Endothelial cell of umbilical vein (primary cell): ENCODE results near the gene PARP16. TPM values are rescaled to one million over a fixed set of nuclear protein-coding genes. Genes with fewer than 3 reads are reported as not detected.

ENCODE experiments used
- Bru-seq: library from RNA; stranded (reverse); fragments of 400-500 nt; gene quantifications from one replicate; lab custom pipeline; 2021; lab: Mats Ljungman, UMichigan
- BruChase-seq, 2 experiments: library from RNA; stranded (reverse); fragments of 400-500 nt; gene quantifications; one replicate each; lab custom pipeline; 2021; lab: Mats Ljungman, UMichigan
- BruUV-seq: library from RNA; stranded (reverse); fragments of 400-500 nt; replicated peaks from 2 replicates; lab custom pipeline; 2021; lab: Mats Ljungman, UMichigan
- CTCF ChIA-PET: fragments of 300-600, 350-600 bp; sonication (Branson Sonifier 250); formaldehyde crosslinking; loops from one replicate; lab custom pipeline; 2021; ENCODE audit warnings: antibody characterized with exemption, inconsistent platforms; lab: Charles Lee
- POLR2A ChIA-PET: fragments of 300-600, 350-600 bp; sonication (Branson Sonifier 250); formaldehyde crosslinking; loops from one replicate; lab custom pipeline; 2021; ENCODE audit warnings: antibody characterized with exemption, inconsistent platforms; lab: Charles Lee
- DNase-seq: peaks from one replicate; pipeline ENCODE4 v3.0.0-alpha.2; 2011; ENCODE audit warnings: low read depth, low spot score
- FAIRE-seq: peaks from 2 replicates; lab custom pipeline; 2011; peaks lifted over from hg19 to GRCh38; lab: Jason Lieb, UNC
- H2AFZ ChIP-seq: 2 replicates; pipeline ENCODE4 v1.6.0; 2012; ENCODE audit warnings: low read depth, low read length, control low read depth, inconsistent platforms
- H3K27ac ChIP-seq: 2 replicates; pipeline ENCODE4 v1.5.1; 2011; ENCODE audit warnings: low read depth, mild to moderate bottlenecking, control low read depth, low read length, moderate library complexity; ENCODE audit not compliant: insufficient read depth
- H3K27me3 ChIP-seq, 2 experiments: 2 replicates each; pipeline versions ENCODE4 v1.6.0 to v1.6.1; 2011; ENCODE audit warnings: low read length in 2 of 2, mixed read lengths in 1 of 2; ENCODE audit not compliant: control insufficient read depth in 2 of 2, insufficient read depth in 2 of 2
- H3K36me3 ChIP-seq, 2 experiments: 2 replicates in 1 of 2; 3 replicates in 1 of 2; pipeline ENCODE4 v1.5.1; 2011; ENCODE audit warnings: low read length in 2 of 2, mild to moderate bottlenecking in 1 of 2, moderate library complexity in 1 of 2; ENCODE audit not compliant: control insufficient read depth in 2 of 2, insufficient read depth in 2 of 2; ENCODE audit errors: extremely low read depth in 1 of 2
- H3K4me1 ChIP-seq: 3 replicates; pipeline ENCODE4 v1.5.1; 2011; ENCODE audit warnings: mild to moderate bottlenecking, low read length; ENCODE audit not compliant: control insufficient read depth, insufficient read depth; ENCODE audit errors: extremely low read depth
- H3K4me2 ChIP-seq: 2 replicates; pipeline ENCODE4 v1.6.1; 2011; ENCODE audit warnings: low read length, control low read depth, mixed read lengths; ENCODE audit not compliant: insufficient read depth
- H3K4me3 ChIP-seq, 3 experiments: fragments of 200-600 bp in 1 of 3; sonication (generic), shearing (Covaris generic) in 1 of 3; replicated peaks in 1 of 3; 2 replicates each; pipeline ENCODE4 v1.5.1; 2011 to 2016; ENCODE audit warnings: control low read depth in 3 of 3, low read length in 3 of 3, mild to moderate bottlenecking in 2 of 3, inconsistent platforms in 1 of 3, low read depth in 1 of 3, moderate library complexity in 1 of 3; ENCODE audit not compliant: insufficient read depth in 1 of 3
- H3K79me2 ChIP-seq: 2 replicates; pipeline ENCODE4 v1.6.0; 2012; ENCODE audit warnings: low read length, inconsistent platforms; ENCODE audit not compliant: control insufficient read depth, insufficient read depth
- H3K9ac ChIP-seq: replicated peaks from 2 replicates; pipeline ENCODE3; 2011; ENCODE audit warnings: low read length, control low read depth; ENCODE audit not compliant: insufficient read depth; ENCODE audit errors: extremely low read depth
- H3K9me1 ChIP-seq: replicated peaks from 3 replicates; pipeline ENCODE4 v1.6.0; 2011; ENCODE audit warnings: mild to moderate bottlenecking, low read length; ENCODE audit not compliant: control insufficient read depth, insufficient read depth; ENCODE audit errors: extremely low read depth
- H3K9me3 ChIP-seq: replicated peaks from 2 replicates; pipeline ENCODE4 v1.5.1; 2012; ENCODE audit warnings: low read length, inconsistent platforms; ENCODE audit not compliant: control insufficient read depth, insufficient read depth
- H4K20me1 ChIP-seq: replicated peaks from 2 replicates; pipeline ENCODE3; 2011; ENCODE audit warnings: mild to moderate bottlenecking, low read length; ENCODE audit not compliant: control insufficient read depth, insufficient read depth; ENCODE audit errors: extremely low read depth
- CTCF ChIP-seq, 2 donors: IDR thresholded peaks; 1 replicate in 1 of 2; 2 replicates in 1 of 2; pipeline ENCODE4 v1.5.1; 2011; ENCODE audit warnings: low read length in 2 of 2, mild to moderate bottlenecking in 2 of 2, moderate library complexity in 2 of 2, control low read depth in 1 of 2, inconsistent platforms in 1 of 2, low read depth in 1 of 2; ENCODE audit not compliant: insufficient read depth in 1 of 2; ENCODE audit errors: extremely low read depth in 1 of 2
- EZH2 ChIP-seq: IDR thresholded peaks from 2 replicates; pipeline ENCODE4 v1.6.1; 2012; ENCODE audit warnings: borderline replicate concordance, low read depth, mild to moderate bottlenecking, moderate library complexity, low read length, inconsistent platforms; ENCODE audit not compliant: severe bottlenecking
- FOS ChIP-seq: IDR thresholded peaks from 2 replicates; pipeline ENCODE4 v1.6.1; 2011; ENCODE audit warnings: mild to moderate bottlenecking, low read length, moderate library complexity, borderline replicate concordance; ENCODE audit not compliant: insufficient read depth
- GATA2 ChIP-seq: IDR thresholded peaks from 2 replicates; pipeline ENCODE4 v1.7.0; 2011; ENCODE audit warnings: low read depth, mild to moderate bottlenecking, moderate library complexity, mixed read lengths, low read length; ENCODE audit not compliant: insufficient read length, insufficient read depth
- JUN ChIP-seq: IDR thresholded peaks from 2 replicates; pipeline ENCODE4 v1.6.1; 2011; ENCODE audit warnings: borderline replicate concordance, low read depth; ENCODE audit not compliant: insufficient read length, insufficient read depth
- MAX ChIP-seq: IDR thresholded peaks from 2 replicates; pipeline ENCODE4 v1.6.1; 2011; ENCODE audit not compliant: insufficient read depth, insufficient read length
- MYC ChIP-seq: IDR thresholded peaks from one replicate; pipeline ENCODE4 v1.6.1; 2011; ENCODE audit warnings: mild to moderate bottlenecking, low read depth, low read length
- POLR2A ChIP-seq: IDR thresholded peaks from 2 replicates; pipeline ENCODE4 v1.6.1; 2012; ENCODE audit warnings: low read depth, mild to moderate bottlenecking, control low read depth, low read length
- POLR2AphosphoS5 ChIP-seq: IDR thresholded peaks from 2 replicates; pipeline ENCODE4 v1.6.1; 2012; ENCODE audit warnings: low read depth, mild to moderate bottlenecking, control low read depth, low read length, moderate library complexity; ENCODE audit not compliant: insufficient read depth
- dilution Hi-C: fragments of 300-500 bp; cut with MboI; formaldehyde crosslinking; loops from one replicate; pipeline ENCODE4 v1.15.0; 2019; ENCODE audit warnings: low sequenced_read_pairs; ENCODE audit not compliant: extremely low pct_ligation_motif_present
- intact Hi-C: fragments of 100-400 bp; cut with micrococcal nuclease; formaldehyde crosslinking; loops from one replicate; pipeline ENCODE4 v1.10.0; 2022
- long read RNA-seq: library from polyadenylated mRNA; stranded (forward); transcript quantifications from one replicate; pipeline ENCODE4 v2.0.0, GENCODE V29; 2021
- polyA minus RNA-seq, 3 experiments: library from RNA; depleted of rRNA, polyadenylated mRNA; stranded (reverse); fragments of >200 nt; gene quantifications; 1 replicate in 1 of 3; 2 replicates in 2 of 3; pipeline ENCODE4 v1.2.3, GENCODE V29; 2011
- polyA plus RNA-seq, 4 experiments: library from polyadenylated mRNA; depleted of rRNA in 3 of 4; stranded (reverse) in 3 of 4; unstranded in 1 of 4; fragments of >200 nt; gene quantifications; 2 replicates each; pipeline versions ENCODE4 v1.2.1 to v1.2.3, GENCODE V29; 2011 to 2012; ENCODE audit warnings: missing spikeins in 1 of 4
- total RNA-seq: library from RNA; stranded (reverse); gene quantifications from 2 replicates; pipeline ENCODE4 v1.2.3, GENCODE V29; 2021

Gene PARP16
- total RNA-seq (6.0 and 6.3 TPM in 2 replicates), polyA plus RNA-seq (3.9 and 4.4 TPM in 2 replicates), polyA minus RNA-seq (3.5 and 4.1 TPM in 2 replicates), Bru-seq, nascent RNA (percentile 47 among the genes with signal in this experiment), BruChase-seq, experiment 1, labeled RNA remaining after a 6-hour chase (percentile 55 among the genes with signal in this experiment), BruChase-seq, experiment 2, labeled RNA remaining after a 2-hour chase (percentile 52 among the genes with signal in this experiment)
- polyA plus RNA-seq (2011; cell fraction: cytosol; rRNA removed): 4.8 and 5.6 TPM in 2 replicates
- polyA plus RNA-seq (2011; cell fraction: nucleus; rRNA removed): 3.7 and 4.6 TPM in 2 replicates
- 4.8 and 5.4 TPM in 2 replicates for polyA plus RNA-seq (2012)
- polyA minus RNA-seq (2011; cell fraction: cytosol; rRNA and poly(A)+ RNA removed): 12.3 TPM
- polyA minus RNA-seq (2011; cell fraction: nucleus; rRNA and poly(A)+ RNA removed): 1.1 and 1.8 TPM in 2 replicates
- long read RNA-seq, transcript PARP16-206 (6 exons, 2,343 nt): major isoform, 7 of 23 reads
- long read RNA-seq, partial matches to known transcripts: 6 of 23 reads
- long read RNA-seq, other reads (novel, unspliced or antisense): 7 of 23 reads

- H3K9ac ChIP-seq: peak within 1 kb of the TSS; percentile 73
- no TSS peak for BruUV-seq
- H3K4me1 ChIP-seq: peaks cover 16% of the 10 kb centered on the region
- ChIA-PET CTCF (interaction anchor here (0.6 to 3.2 kb wide), 9 partner anchors 10 to 97 kb away, joined by 3 to 23 read pairs (median 4); partner anchors contain the start of gene RNU5B-1), POLR2A (interaction anchor here (0.7 to 2.3 kb wide), 5 partner anchors 11 to 101 kb away, joined by 3 to 19 read pairs (median 4); partner anchors contain the start of genes CLPX and RNU5B-1)
- no peaks in the 10 kb centered on the region for H3K9me1 ChIP-seq
- no peaks in the 10 kb centered on the region for H4K20me1 ChIP-seq
- dilution Hi-C loops (no loop called here), intact Hi-C loops (no loop called here)
- H3K4me3 ChIP-seq: peak within 1 kb of the TSS; percentile 65 to 75 (median 67)
- DNase-seq (peak; percentile 85), FAIRE-seq (peak; percentile 85)
- no peaks in the 10 kb centered on the region for H3K36me3 ChIP-seq
- TF ChIP-seq POLR2A: peak; percentile 71
- TF ChIP-seq JUN: no peak
- peak in 1 of 2 donors; percentile 11 for TF ChIP-seq CTCF (IDR thresholded peaks at IDR 0.05; ENCODE audit: extremely low read depth in 1 of 2, insufficient read depth in 1 of 2, low read depth in 1 of 2, low read length in 2 of 2)
- TF ChIP-seq EZH2: no peak
- TF ChIP-seq FOS: no peak
- TF ChIP-seq MAX: peak; percentile 30
- TF ChIP-seq POLR2AphosphoS5: peak; percentile 84
- no peak for TF ChIP-seq GATA2
- TF ChIP-seq MYC: peak; percentile 30
- peak within 1 kb of the TSS; percentile 65 for H3K4me2 ChIP-seq
- H3K79me2 ChIP-seq: no peaks in the 10 kb centered on the region
- peak within 1 kb of the TSS; percentile 40 for H3K27ac ChIP-seq
- peaks cover 2% of the 10 kb centered on the region in 2 experiments for H3K27me3 ChIP-seq
- no peaks in the 10 kb centered on the region for H3K9me3 ChIP-seq
- peak within 1 kb of the TSS; percentile 90 for H2AFZ ChIP-seq
These were observed at the start of gene PARP16 for GRCh38 chr15:65286704-65287519. Gene PARP16, minus strand, starts transcription at chr15:65286883. Its CDS starts 457 bp downstream, at chr15:65286426.
